HUES48 (cell line): ENCODE results near the gene EPAS1.

ENCODE experiments used
- H3K27ac ChIP-seq: one replicate; pipeline ENCODE4 v1.7.0; 2013; ENCODE audit warnings: low read depth, low read length, inconsistent platforms
- H3K27me3 ChIP-seq: 2 replicates; pipeline ENCODE4 v1.6.1; 2013; ENCODE audit warnings: mild to moderate bottlenecking, low read length; ENCODE audit not compliant: control insufficient read depth, insufficient read depth
- H3K36me3 ChIP-seq: 2 replicates; pipeline ENCODE4 v1.6.1; 2013; ENCODE audit warnings: low read length; ENCODE audit not compliant: control insufficient read depth, insufficient read depth
- H3K4me1 ChIP-seq: 2 replicates; pipeline ENCODE4 v1.6.1; 2013; ENCODE audit warnings: mild to moderate bottlenecking, low read length; ENCODE audit not compliant: control insufficient read depth, insufficient read depth
- H3K4me3 ChIP-seq: 2 replicates; pipeline ENCODE4 v1.5.1; 2013; ENCODE audit warnings: mild to moderate bottlenecking, low read depth, low read length
- H3K9ac ChIP-seq: 2 replicates; pipeline ENCODE4 v1.6.1; 2013; ENCODE audit warnings: mild to moderate bottlenecking, low read depth, low read length, moderate library complexity
- H3K9me3 ChIP-seq: 2 replicates; pipeline ENCODE4 v1.6.1; 2013; ENCODE audit warnings: low read length; ENCODE audit not compliant: control insufficient read depth, insufficient read depth

EPAS1 gene

GRCh38 chr2:46400016-46400415 lies 102.8 kb downstream of the EPAS1 start:
- H3K27ac ChIP-seq: no peak overlapping the region
- no peaks in the 10 kb centered on the region for H3K4me1 ChIP-seq
- no peak overlapping the region for H3K9ac ChIP-seq
- no peaks in the 10 kb centered on the region; the same call in 1 of the 2 replicates for H3K27me3 ChIP-seq
- no peak overlapping the region for H3K4me3 ChIP-seq
- H3K36me3 ChIP-seq: no peaks in the 10 kb centered on the region
- no peaks in the 10 kb centered on the region for H3K9me3 ChIP-seq

- H3K9ac ChIP-seq: no peak overlapping the region
- H3K9me3 ChIP-seq: no peaks in the 10 kb centered on the region
- no peak overlapping the region for H3K27ac ChIP-seq
- H3K4me3 ChIP-seq: no peak overlapping the region
- no peaks in the 10 kb centered on the region for H3K36me3 ChIP-seq
- H3K27me3 ChIP-seq: no peaks in the 10 kb centered on the region; the same call in 1 of the 2 replicates
- no peaks in the 10 kb centered on the region for H3K4me1 ChIP-seq
These were observed 105.7 kb downstream of the EPAS1 start for GRCh38 chr2:46402874-46403273.

GRCh38 chr2:46404181-46404759 lies 107.1 kb downstream of the EPAS1 start:
- Histone ChIP-seq H3K27me3 (no peaks in the 10 kb centered on the region; the same call in 1 of the 2 replicates), H3K4me3 (no peak overlapping the region), H3K4me1 (no peaks in the 10 kb centered on the region), H3K36me3 (no peaks in the 10 kb centered on the region), H3K9ac (no peak overlapping the region), H3K9me3 (no peaks in the 10 kb centered on the region), H3K27ac (no peak overlapping the region)

DNA sequence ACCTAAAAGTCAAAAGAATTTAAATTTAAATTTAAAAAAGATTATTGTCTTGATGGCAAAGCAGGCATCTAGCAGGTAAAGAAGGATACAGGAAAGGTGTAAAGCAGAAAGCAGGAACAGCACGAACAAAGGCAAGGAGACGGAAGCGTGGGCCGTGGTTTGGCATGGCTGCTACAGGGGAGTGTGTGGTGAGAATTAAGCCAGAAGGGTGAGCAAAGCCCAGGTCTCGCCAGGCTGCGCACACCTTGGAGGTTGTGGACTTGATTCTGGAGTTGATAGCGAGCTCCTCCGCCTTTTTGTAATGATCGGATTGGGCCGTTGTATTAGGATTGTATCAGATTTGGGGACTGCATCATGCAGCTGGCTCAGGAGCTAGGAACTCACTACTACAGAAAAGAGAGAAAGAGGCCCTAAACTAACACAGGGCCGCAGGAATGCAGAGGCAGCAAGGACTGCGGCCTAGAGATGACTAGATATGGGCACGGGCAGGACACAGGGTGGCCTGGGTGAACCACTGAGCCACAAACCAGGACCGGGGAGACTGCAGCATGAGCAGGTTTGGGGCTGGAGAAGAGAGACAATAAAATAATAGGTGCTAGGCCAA lies 110.7 kb downstream of the EPAS1 start:
- Histone ChIP-seq H3K27ac (no peak overlapping the region), H3K4me1 (no peaks in the 10 kb centered on the region), H3K27me3 (no peaks in the 10 kb centered on the region), H3K4me3 (no peak overlapping the region), H3K9ac (no peak overlapping the region), H3K36me3 (no peaks in the 10 kb centered on the region), H3K9me3 (no peaks in the 10 kb centered on the region)

- no peak overlapping the region for H3K9ac ChIP-seq
- H3K4me1 ChIP-seq: no peaks in the 10 kb centered on the region
- no peaks in the 10 kb centered on the region for H3K9me3 ChIP-seq
- no peaks in the 10 kb centered on the region for H3K36me3 ChIP-seq
- no peak overlapping the region for H3K27ac ChIP-seq
- H3K4me3 ChIP-seq: no peak overlapping the region
- no peaks in the 10 kb centered on the region for H3K27me3 ChIP-seq
These were observed 112.5 kb downstream of the EPAS1 start for GRCh38 chr2:46409756-46410155.

GRCh38 chr2:46410273-46411244 lies 113.4 kb downstream of the EPAS1 start:
- no peaks in the 10 kb centered on the region for H3K36me3 ChIP-seq
- no peaks in the 10 kb centered on the region for H3K9me3 ChIP-seq
- H3K4me1 ChIP-seq: no peaks in the 10 kb centered on the region
- no peaks in the 10 kb centered on the region for H3K27me3 ChIP-seq
- H3K27ac ChIP-seq: no peak overlapping the region
- no peak overlapping the region for H3K4me3 ChIP-seq
- no peak overlapping the region for H3K9ac ChIP-seq

DNA sequence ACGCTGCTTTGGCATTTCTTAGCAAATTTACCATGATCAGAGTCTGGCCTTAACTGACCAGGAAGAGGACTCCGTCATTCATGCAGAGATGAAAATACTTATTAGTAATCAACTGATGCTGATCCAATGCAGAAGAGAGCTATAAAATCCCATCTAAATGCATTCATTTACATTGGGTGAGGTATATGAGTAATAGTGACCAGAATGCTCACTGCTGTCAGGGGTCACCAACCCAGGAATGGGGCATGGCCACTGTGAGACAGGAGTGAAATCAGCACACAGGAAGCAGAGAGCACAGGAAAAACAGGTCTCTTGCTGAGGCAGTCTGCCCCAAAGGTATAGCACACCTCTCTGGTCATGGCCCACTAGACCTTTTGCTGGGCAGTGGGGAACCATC lies 114.0 kb downstream of the EPAS1 start:
- H3K4me3 ChIP-seq: no peak overlapping the region
- no peak overlapping the region for H3K27ac ChIP-seq
- H3K4me1 ChIP-seq: no peaks in the 10 kb centered on the region
- H3K27me3 ChIP-seq: no peaks in the 10 kb centered on the region
- no peak overlapping the region for H3K9ac ChIP-seq
- H3K9me3 ChIP-seq: no peaks in the 10 kb centered on the region; the same call in 1 of the 2 replicates
- no peaks in the 10 kb centered on the region for H3K36me3 ChIP-seq

- H3K4me1 ChIP-seq: no peaks in the 10 kb centered on the region
- no peak overlapping the region for H3K27ac ChIP-seq
- no peaks in the 10 kb centered on the region for H3K27me3 ChIP-seq
- H3K4me3 ChIP-seq: no peak overlapping the region
- no peaks in the 10 kb centered on the region for H3K36me3 ChIP-seq
- H3K9ac ChIP-seq: no peak overlapping the region
- H3K9me3 ChIP-seq: peaks cover 3% of the 10 kb centered on the region; the same call in 1 of the 2 replicates
These were observed 114.8 kb downstream of the EPAS1 start for GRCh38 chr2:46411985-46412384.

GRCh38 chr2:46413111-46413510 lies 115.9 kb downstream of the EPAS1 start:
- H3K36me3 ChIP-seq: no peaks in the 10 kb centered on the region
- no peak overlapping the region for H3K9ac ChIP-seq
- no peaks in the 10 kb centered on the region for H3K27me3 ChIP-seq
- H3K27ac ChIP-seq: no peak overlapping the region
- peaks cover 12% of the 10 kb centered on the region; the same call in 1 of the 2 replicates for H3K9me3 ChIP-seq
- no peak overlapping the region for H3K4me3 ChIP-seq
- H3K4me1 ChIP-seq: no peaks in the 10 kb centered on the region

GRCh38 chr2:46413631-46414030 lies 116.4 kb downstream of the EPAS1 start:
- Histone ChIP-seq H3K36me3 (no peaks in the 10 kb centered on the region), H3K9me3 (peaks cover 16% of the 10 kb centered on the region; the same call in 1 of the 2 replicates), H3K27me3 (no peaks in the 10 kb centered on the region), H3K27ac (no peak overlapping the region), H3K4me1 (no peaks in the 10 kb centered on the region), H3K9ac (no peak overlapping the region), H3K4me3 (no peak overlapping the region)

DNA sequence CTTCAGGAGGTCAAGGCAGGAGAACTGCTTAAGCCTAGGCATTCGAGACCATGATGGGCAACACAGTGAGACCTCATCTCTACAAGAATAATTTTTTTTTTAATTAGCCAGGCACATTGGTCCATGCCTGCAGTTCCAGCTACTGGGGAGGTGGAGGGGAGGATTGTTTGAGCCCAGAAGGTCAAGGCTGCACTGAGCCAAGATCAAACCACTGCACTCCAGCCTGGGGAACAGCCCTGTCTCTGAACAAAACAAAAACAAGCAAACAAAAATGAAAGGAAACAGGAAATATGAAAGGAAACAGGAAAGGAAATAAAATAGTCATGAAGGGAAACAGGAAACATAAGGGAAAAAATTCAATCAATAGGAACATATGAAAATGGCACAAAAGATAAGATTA lies 117.5 kb downstream of the EPAS1 start:
- Histone ChIP-seq H3K36me3 (no peaks in the 10 kb centered on the region), H3K27me3 (no peaks in the 10 kb centered on the region), H3K4me3 (no peak overlapping the region), H3K9ac (no peak overlapping the region), H3K9me3 (peaks cover 19% of the 10 kb centered on the region), H3K27ac (no peak overlapping the region), H3K4me1 (no peaks in the 10 kb centered on the region)
